MM.1S (cell line): ENCODE measurements around the gene SAMD4A.

Experiments used
- CTCF ChIP-seq: fragments of 300-600 bp; sonication (generic); IDR thresholded peaks from 2 replicates; pipeline ENCODE4 v1.5.1; 2016; ENCODE audit warnings: antibody characterized with exemption, low read length, mixed read lengths
- EZH2 ChIP-seq: fragments of 300-600 bp; sonication (generic); optimal IDR thresholded peaks from 2 replicates; pipeline ENCODE3; 2017; ENCODE audit warnings: low read depth, mild to moderate bottlenecking, antibody characterized with exemption, low read length, mixed read lengths

GRCh38 chr14:54839701-54840119, 272.8 kb downstream of the SAMD4A start:
- TF ChIP-seq CTCF (no peak), EZH2 (no peak)
